Trophoblast cell (in vitro differentiated cells and primary cell): ENCODE measurements around the gene SERGEF.

Source experiments
- DNase-seq, 2 donors: peaks; one replicate each; pipeline ENCODE4 v3.0.0-alpha.2; 2016
- H2AFZ ChIP-seq: 2 replicates; pipeline ENCODE4 v1.6.1; 2013; ENCODE audit warnings: low read length, moderate library complexity, mild to moderate bottlenecking; ENCODE audit not compliant: insufficient read depth, poor library complexity
- H2AK5ac ChIP-seq: 2 replicates; pipeline ENCODE4 v1.6.1; 2013; ENCODE audit warnings: mild to moderate bottlenecking, low read length
- H2BK120ac ChIP-seq: 2 replicates; pipeline ENCODE4 v1.6.1; 2013; ENCODE audit warnings: low read length, mild to moderate bottlenecking, moderate library complexity; ENCODE audit not compliant: insufficient read depth, poor library complexity
- H2BK12ac ChIP-seq: 2 replicates; pipeline ENCODE4 v1.6.1; 2013; ENCODE audit warnings: mild to moderate bottlenecking, low read length, moderate library complexity
- H2BK5ac ChIP-seq: 2 replicates; pipeline ENCODE4 v1.6.1; 2013; ENCODE audit warnings: low read length, low read depth, moderate library complexity, mild to moderate bottlenecking; ENCODE audit not compliant: poor library complexity
- H3K14ac ChIP-seq: 2 replicates; pipeline ENCODE4 v1.6.1; 2013; ENCODE audit warnings: mild to moderate bottlenecking, low read length
- H3K18ac ChIP-seq: 2 replicates; pipeline ENCODE4 v1.6.1; 2013; ENCODE audit warnings: mild to moderate bottlenecking, low read length
- H3K23ac ChIP-seq: 2 replicates; pipeline ENCODE4 v1.6.1; 2013; ENCODE audit warnings: low read length
- H3K27ac ChIP-seq: 2 replicates; pipeline ENCODE4 v1.5.1; 2013; ENCODE audit warnings: low read depth, mild to moderate bottlenecking, inconsistent platforms, low read length, moderate library complexity
- H3K27me3 ChIP-seq: 2 replicates; pipeline ENCODE4 v1.6.1; 2013; ENCODE audit warnings: inconsistent platforms, mild to moderate bottlenecking, low read length, moderate library complexity; ENCODE audit not compliant: insufficient read depth
- H3K36me3 ChIP-seq, 2 experiments: 1 replicate in 1 of 2; 2 replicates in 1 of 2; pipeline ENCODE4 v1.6.1; 2013; ENCODE audit warnings: low read length in 2 of 2, mild to moderate bottlenecking in 2 of 2, moderate library complexity in 1 of 2; ENCODE audit not compliant: insufficient read depth in 2 of 2, control insufficient read depth in 1 of 2
- H3K4ac ChIP-seq: 2 replicates; pipeline ENCODE4 v1.6.1; 2013; ENCODE audit warnings: low read depth, mild to moderate bottlenecking, low read length, moderate library complexity
- H3K4me1 ChIP-seq, 2 experiments: 1 replicate in 1 of 2; 2 replicates in 1 of 2; pipeline ENCODE4 v1.6.1; 2013; ENCODE audit warnings: low read length in 2 of 2, mild to moderate bottlenecking in 2 of 2, moderate library complexity in 1 of 2; ENCODE audit not compliant: insufficient read depth in 2 of 2, control insufficient read depth in 1 of 2
- H3K4me2 ChIP-seq: 2 replicates; pipeline ENCODE4 v1.6.1; 2013; ENCODE audit warnings: inconsistent platforms, mild to moderate bottlenecking, low read length, moderate library complexity
- H3K4me3 ChIP-seq: 2 replicates; pipeline ENCODE4 v1.5.1; 2013; ENCODE audit warnings: mild to moderate bottlenecking, low read depth, low read length, inconsistent platforms
- H3K79me1 ChIP-seq: one replicate; pipeline ENCODE4 v1.6.1; 2013; ENCODE audit warnings: low read length
- H3K79me2 ChIP-seq: 2 replicates; pipeline ENCODE4 v1.6.1; 2013; ENCODE audit warnings: low read length, mild to moderate bottlenecking; ENCODE audit not compliant: control insufficient read depth, insufficient read depth, poor library complexity
- H3K9ac ChIP-seq: 2 replicates; pipeline ENCODE4 v1.6.1; 2013; ENCODE audit warnings: mild to moderate bottlenecking, low read length
- H3K9me3 ChIP-seq: 2 replicates; pipeline ENCODE4 v1.6.1; 2013; ENCODE audit warnings: low read depth, mild to moderate bottlenecking, control low read depth, inconsistent platforms, low read length; ENCODE audit not compliant: insufficient read depth
- H4K12ac ChIP-seq: 2 replicates; pipeline ENCODE4 v1.6.1; 2013; ENCODE audit warnings: low read depth, mild to moderate bottlenecking, low read length, moderate library complexity
- H4K8ac ChIP-seq: 2 replicates; pipeline ENCODE4 v1.6.1; 2013; ENCODE audit warnings: low read depth, mild to moderate bottlenecking, low read length, moderate library complexity
- H4K91ac ChIP-seq: one replicate; pipeline ENCODE4 v1.6.1; 2013; ENCODE audit warnings: low read depth, mild to moderate bottlenecking, low read length, moderate library complexity
- WGBS: extraction: QIAGEN DNeasy Blood & Tissue Kit; methylation state at CpG from one replicate; pipeline ENCODE4 v1.1.7; 2013; ENCODE audit warnings: missing lambda C conversion rate; ENCODE audit not compliant: insufficient read length, insufficient coverage; ENCODE audit errors: extremely low coverage; 5-methylcytosine and 5-hydroxymethylcytosine counted together

The SERGEF gene

GRCh38 chr11:17890325-17890724, 122.5 kb downstream of the SERGEF start:
- Histone ChIP-seq H3K14ac (no peak overlapping the region), H4K12ac (no peak overlapping the region), H4K91ac (no peak overlapping the region), H3K4me2 (no peak overlapping the region), H3K4me3 (no peak overlapping the region), H2BK120ac (no peak overlapping the region), H3K23ac (no peak overlapping the region), H3K4me1 (no peaks in the 10 kb centered on the region), H3K18ac (no peak overlapping the region), H3K9me3 (no peaks in the 10 kb centered on the region), H3K79me2 (no peaks in the 10 kb centered on the region), H3K9ac (no peak overlapping the region), H4K8ac (no peak overlapping the region), H3K79me1 (no peaks in the 10 kb centered on the region), H2BK12ac (no peak overlapping the region), H3K27me3 (no peaks in the 10 kb centered on the region), H3K27ac (no peak overlapping the region), H3K4ac (no peak overlapping the region), H2BK5ac (no peak overlapping the region), H3K36me3 (no peaks in the 10 kb centered on the region), H2AK5ac (no peak overlapping the region), H2AFZ (no peak overlapping the region)
- WGBS = no CpG with 5 or more reads among the region's 5 CpGs
- no peak for DNase-seq

- Histone ChIP-seq H3K79me2 (no peaks in the 10 kb centered on the region), H3K9me3 (no peaks in the 10 kb centered on the region), H3K4me3 (no peak overlapping the region), H3K27me3 (no peaks in the 10 kb centered on the region), H3K18ac (no peak overlapping the region), H4K12ac (no peak overlapping the region), H3K23ac (no peak overlapping the region), H3K36me3 (no peaks in the 10 kb centered on the region), H3K79me1 (no peaks in the 10 kb centered on the region), H2BK120ac (no peak overlapping the region), H2BK5ac (no peak overlapping the region), H3K14ac (no peak overlapping the region), H3K4ac (no peak overlapping the region), H3K4me1 (no peaks in the 10 kb centered on the region), H3K4me2 (no peak overlapping the region), H3K27ac (no peak overlapping the region), H4K8ac (no peak overlapping the region), H2BK12ac (no peak overlapping the region), H2AK5ac (no peak overlapping the region), H4K91ac (no peak overlapping the region), H3K9ac (no peak overlapping the region), H2AFZ (no peak overlapping the region)
- DNase-seq = no peak
- WGBS = no CpG with 5 or more reads among the region's 11 CpGs
Measured at GRCh38 chr11:17887779-17888178, 125.1 kb downstream of the SERGEF start.

GRCh38 chr11:17883946-17884345, 128.9 kb downstream of the SERGEF start:
- Histone ChIP-seq H3K4ac (no peak overlapping the region), H2AK5ac (no peak overlapping the region), H3K79me2 (no peaks in the 10 kb centered on the region), H3K23ac (no peak overlapping the region), H4K12ac (no peak overlapping the region), H3K9me3 (no peaks in the 10 kb centered on the region), H3K27me3 (no peaks in the 10 kb centered on the region), H3K14ac (no peak overlapping the region), H4K8ac (no peak overlapping the region), H3K4me1 (no peaks in the 10 kb centered on the region), H2BK120ac (no peak overlapping the region), H2BK5ac (no peak overlapping the region), H3K9ac (no peak overlapping the region), H2AFZ (no peak overlapping the region), H3K36me3 (no peaks in the 10 kb centered on the region), H3K79me1 (no peaks in the 10 kb centered on the region), H3K4me2 (no peak overlapping the region), H4K91ac (no peak overlapping the region), H3K4me3 (no peak overlapping the region), H3K27ac (no peak overlapping the region), H2BK12ac (no peak overlapping the region), H3K18ac (no peak overlapping the region)
- WGBS = no CpG with 5 or more reads among the region's 27 CpGs
- DNase-seq = no peak

GRCh38 chr11:17883057-17883456, 129.8 kb downstream of the SERGEF start:
- H3K4me1 ChIP-seq = no peaks in the 10 kb centered on the region
- no peak overlapping the region for H3K14ac ChIP-seq
- H3K4me3 ChIP-seq = no peak overlapping the region
- no peak overlapping the region for H4K8ac ChIP-seq
- no peak overlapping the region for H4K12ac ChIP-seq
- H3K4me2 ChIP-seq = no peak overlapping the region
- no peak overlapping the region for H2BK120ac ChIP-seq
- H3K27me3 ChIP-seq = no peaks in the 10 kb centered on the region
- H3K9ac ChIP-seq = no peak overlapping the region
- H3K36me3 ChIP-seq = no peaks in the 10 kb centered on the region
- no peak overlapping the region for H3K27ac ChIP-seq
- H3K4ac ChIP-seq = no peak overlapping the region
- H2BK12ac ChIP-seq = no peak overlapping the region
- no peaks in the 10 kb centered on the region for H3K9me3 ChIP-seq
- no peak overlapping the region for H2AFZ ChIP-seq
- H3K23ac ChIP-seq = no peak overlapping the region
- H3K18ac ChIP-seq = no peak overlapping the region
- no peaks in the 10 kb centered on the region for H3K79me1 ChIP-seq
- no peak overlapping the region for H4K91ac ChIP-seq
- DNase-seq = no peak
- WGBS = no CpG with 5 or more reads among the region's 3 CpGs
- H2AK5ac ChIP-seq = no peak overlapping the region
- H3K79me2 ChIP-seq = no peaks in the 10 kb centered on the region
- H2BK5ac ChIP-seq = no peak overlapping the region
